ENCODE measurements around the gene ANGPT4.
"Not testable (repeated sequence)": the region's sequence is repeated elsewhere in the genome, so short reads cannot be mapped to it uniquely, and the experiment has no call there.

Gene ANGPT4

GRCh38 chr20:904039-904545 is 12.0 kb downstream of the ANGPT4 start:
- DNase-seq = no peak

GRCh38 chr20:897436-897835 is 18.7 kb downstream of the ANGPT4 start:
- DNase-seq = not testable (repeated sequence)

DNA sequence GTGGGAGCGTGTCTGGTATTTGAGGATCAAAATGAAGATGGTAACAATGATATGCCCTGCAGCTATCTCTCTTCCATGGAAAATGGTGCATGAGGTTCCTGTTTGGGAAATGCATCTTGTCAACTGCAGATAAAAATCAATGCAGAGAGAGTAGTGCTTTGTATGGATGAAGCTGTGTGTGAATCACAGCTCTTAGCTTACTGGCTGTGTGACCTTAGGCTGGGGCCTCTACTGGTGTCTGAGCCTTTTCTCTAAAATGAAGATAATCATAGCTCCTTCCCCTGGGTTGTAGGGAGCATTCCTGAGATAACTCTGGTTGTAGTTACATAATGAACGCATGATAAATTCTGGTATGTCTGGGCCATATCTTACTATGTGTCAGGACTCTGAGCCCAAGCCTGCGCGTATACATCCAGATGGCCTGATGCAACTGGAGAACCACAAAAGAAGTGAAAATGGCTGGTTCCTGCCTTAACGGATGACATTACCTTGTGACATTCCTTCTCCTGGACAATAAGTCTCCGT is 19.6 kb downstream of the ANGPT4 start:
- no peak for DNase-seq

GRCh38 chr20:892371-892770 is 23.8 kb downstream of the ANGPT4 start:
- not testable (repeated sequence) for DNase-seq

DNA sequence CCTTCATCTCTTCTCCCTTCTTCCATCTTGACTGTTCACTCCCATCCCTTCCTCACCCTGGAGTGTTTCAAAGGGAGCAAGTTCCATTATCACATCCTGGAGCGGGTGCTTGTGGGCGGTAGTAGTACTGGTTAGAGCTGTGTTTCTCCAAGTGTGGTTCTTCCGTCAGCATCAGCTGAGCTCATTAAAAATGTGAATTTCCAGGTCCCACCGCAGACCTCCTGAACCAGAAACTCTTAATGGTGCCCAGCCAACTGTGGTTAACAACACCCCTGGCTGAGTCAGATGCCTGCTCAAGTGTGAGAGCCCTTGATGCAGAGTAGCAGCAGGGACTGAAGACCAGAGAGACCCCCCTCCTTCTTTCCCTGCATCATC is 24.4 kb downstream of the ANGPT4 start:
- peak; percentile 32 for DNase-seq

- no peak for DNase-seq
Observed at GRCh38 chr20:891058-891705, 25.0 kb downstream of the ANGPT4 start.

GRCh38 chr20:890666-891057 is 25.5 kb downstream of the ANGPT4 start:
- no peak for DNase-seq

DNA sequence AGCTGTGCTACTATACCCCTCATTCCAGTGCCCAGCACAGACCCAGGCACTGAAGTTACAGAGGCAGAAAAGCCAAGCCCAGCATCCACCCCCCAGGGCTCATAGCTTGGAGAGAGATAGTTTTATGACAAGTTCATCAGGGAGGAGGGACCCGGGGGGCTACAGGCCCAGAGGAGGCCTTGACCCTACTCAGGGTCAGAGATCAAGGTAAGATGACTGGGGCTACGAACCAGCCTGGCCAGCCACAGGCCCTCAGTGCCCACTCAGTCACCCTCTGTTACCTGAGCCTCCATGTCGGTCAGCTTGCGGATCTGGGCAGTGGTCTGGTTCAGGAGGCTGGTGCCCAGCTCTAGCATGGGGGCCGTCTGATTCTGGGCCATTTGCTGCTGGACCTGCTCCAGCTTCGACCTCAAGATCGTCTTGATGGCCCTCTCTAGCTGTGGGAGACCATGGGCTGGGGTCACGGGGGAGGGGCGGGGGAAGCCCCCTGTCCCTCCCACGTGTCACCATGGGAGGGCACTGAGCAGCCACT is 26.1 kb downstream of the ANGPT4 start:
- no peak for DNase-seq

- DNase-seq = no peak
Observed at GRCh38 chr20:889106-889505, 27.0 kb downstream of the ANGPT4 start.

GRCh38 chr20:888057-888456 is 28.1 kb downstream of the ANGPT4 start:
- DNase-seq = no peak

- no peak for DNase-seq
Observed at GRCh38 chr20:887137-887536, 29.0 kb downstream of the ANGPT4 start.

GRCh38 chr20:884983-885952 is 30.9 kb downstream of the ANGPT4 start:
- no peak for DNase-seq

GRCh38 chr20:881783-882144 is 34.4 kb downstream of the ANGPT4 start:
- DNase-seq = no peak

GRCh38 chr20:881051-881782 is 34.9 kb downstream of the ANGPT4 start:
- DNase-seq = no peak

DNA sequence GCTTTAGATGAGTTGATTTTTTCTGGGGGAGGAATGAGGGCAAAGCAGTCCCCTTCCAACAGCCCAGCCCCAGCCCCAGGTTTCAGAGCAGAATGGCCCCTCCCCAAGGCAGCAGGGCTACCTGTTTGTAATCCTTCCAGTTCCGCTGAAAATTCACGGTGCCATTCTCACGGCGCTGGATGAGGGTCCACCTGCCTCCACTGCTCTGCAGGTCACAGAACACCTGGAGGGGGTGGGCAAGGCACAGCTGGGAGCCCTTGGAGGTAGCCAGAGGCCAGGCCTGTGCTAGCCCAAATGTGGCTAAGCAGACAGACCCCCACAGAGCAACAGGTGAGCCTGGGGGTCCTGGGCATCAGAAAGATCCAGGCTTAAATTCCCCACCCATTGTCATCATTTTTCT is 36.5 kb downstream of the ANGPT4 start:
- no peak for DNase-seq

GRCh38 chr20:878511-879307 is 37.4 kb downstream of the ANGPT4 start:
- DNase-seq = no peak

DNA sequence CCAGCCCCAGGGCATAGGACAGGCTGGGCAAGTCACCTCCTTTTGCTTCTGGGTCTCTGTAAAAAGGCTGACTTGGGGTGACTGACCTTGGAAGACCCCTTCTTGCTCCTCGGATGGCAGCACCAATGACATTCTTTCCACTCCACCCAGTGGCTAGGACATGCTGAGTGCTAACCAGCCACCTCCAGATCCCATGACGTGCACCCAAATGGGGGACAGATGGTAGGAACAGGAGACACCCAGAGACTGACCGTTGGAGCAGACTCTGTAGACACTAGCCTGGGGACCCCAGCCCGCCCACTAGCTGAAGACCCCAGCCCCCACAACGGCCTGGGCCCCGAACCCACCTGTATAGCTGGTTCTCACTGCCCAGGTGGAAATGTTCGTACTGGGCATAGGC is 38.3 kb downstream of the ANGPT4 start:
- DNase-seq = no peak

DNA sequence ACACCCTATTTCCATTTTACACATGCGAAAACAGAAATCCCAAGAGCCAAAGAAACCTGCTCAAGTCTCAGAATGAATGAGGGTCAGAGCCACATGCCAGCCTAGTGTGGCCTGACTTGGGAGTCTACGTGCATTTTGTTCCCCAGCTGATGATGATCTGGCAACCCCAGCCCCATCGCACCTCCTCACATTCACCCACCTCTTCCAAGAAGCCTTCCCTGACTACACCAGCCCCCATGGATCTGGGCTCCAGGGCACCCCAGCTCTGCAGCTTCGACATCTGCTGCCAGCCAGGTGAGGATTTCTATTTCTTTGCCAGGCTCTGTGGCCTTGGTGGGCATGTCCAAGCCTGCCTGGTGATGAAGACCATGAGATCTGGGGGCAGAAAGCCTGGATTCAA is 41.0 kb downstream of the ANGPT4 start:
- DNase-seq = peak; percentile 83

GRCh38 chr20:873875-874607 is 42.1 kb downstream of the ANGPT4 start:
- DNase-seq = no peak

DNA sequence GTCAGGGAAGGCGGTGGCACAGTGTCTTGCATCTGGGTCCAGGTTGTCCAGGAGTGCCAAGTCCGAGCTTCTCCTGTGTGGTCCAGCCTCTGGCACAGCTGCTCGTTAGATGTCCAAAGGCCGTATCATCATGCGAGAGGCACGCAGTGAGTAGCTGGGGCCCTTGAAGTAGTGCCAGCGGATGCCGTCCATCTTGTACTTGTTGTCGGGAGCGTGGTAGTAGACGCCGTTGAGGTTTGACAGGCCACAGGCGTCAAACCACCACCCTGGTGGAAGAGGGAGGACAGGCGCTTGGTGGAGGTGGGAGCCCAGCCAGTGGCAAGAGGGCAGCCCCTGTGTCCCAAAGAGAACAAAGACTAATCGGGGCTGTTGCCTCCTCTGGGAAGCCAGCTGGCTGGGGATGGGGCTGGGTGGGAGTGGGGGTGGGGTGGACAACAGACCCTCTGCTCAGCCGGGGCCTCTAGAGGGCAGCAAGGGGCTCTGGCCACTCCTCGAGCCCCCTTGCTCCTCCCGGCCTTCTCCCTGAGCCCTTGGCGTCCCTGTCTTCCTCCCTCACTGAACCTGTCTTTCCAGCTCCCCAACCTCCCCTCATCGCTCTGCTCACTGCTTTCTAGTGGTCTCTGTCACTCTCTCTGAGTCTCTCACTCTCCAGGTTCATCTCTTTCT is 43.1 kb downstream of the ANGPT4 start:
- DNase-seq = no peak

- DNase-seq = no peak
Observed at GRCh38 chr20:871948-872347, 44.2 kb downstream of the ANGPT4 start.
